Measurements from ENCODE around the gene RUNDC3A.

Gene RUNDC3A

GRCh38 chr17:44324092-44324570 is 15.7 kb downstream of the RUNDC3A start:
- H3K4me1 ChIP-seq (ENCODE audit: control insufficient read depth, insufficient read depth, low read length), result 0 out of 2 replicates have a peak, but pooled peaks cover 3% of the 10 kb centered on the region
- H3K9me3 ChIP-seq (ENCODE audit: control insufficient read depth, insufficient read depth, low read depth, low read length), result no peaks in the 10 kb centered on the region
- H3K36me3 ChIP-seq (ENCODE audit: control insufficient read depth in 2 of 2, insufficient read depth in 1 of 2, low read length in 2 of 2), result peaks cover 3 to 36% of the 10 kb centered on the region in 2 experiments; a peak in 2 of 3 replicates
- POLR2A ChIA-PET, result interaction anchor here (0.5 to 2.4 kb wide), 11 partner anchors 9 to 1851 kb away, joined by 3 to 11 read pairs (median 4); partner anchors contain the start of gene UBTF
- H3K4me3 ChIP-seq (ENCODE audit: low read depth, low read length), result peak overlapping the region; percentile 88
- peak overlapping the region; percentile 56; the same call in 1 of the 2 replicates for H3K27ac ChIP-seq (ENCODE audit: extremely low read depth, low read depth, low read length)
- CTCF ChIA-PET, result interaction anchor here (0.6 to 1.8 kb wide), 7 partner anchors 14 to 121 kb away, joined by 3 to 7 read pairs (median 4); partner anchors contain the start of gene GRN
- TF ChIP-seq ZSCAN23 (tag by site-specific recombination; IDR thresholded peaks at IDR 0.05), result no peak
- 0 out of 2 replicates have a peak, but pooled peaks have one; percentile 10 for TF ChIP-seq ZNF629 (tag by site-specific recombination; IDR thresholded peaks at IDR 0.05)
- TF ChIP-seq ZNF501 (tag by site-specific recombination; IDR thresholded peaks at IDR 0.05), result no peak
- no peak for TF ChIP-seq ZNF610 (tag by site-specific recombination; IDR thresholded peaks at IDR 0.05; ENCODE audit: borderline replicate concordance)
- TF ChIP-seq ZNF366 (tag by site-specific recombination; conservative IDR thresholded peaks at IDR 0.05), result no peak
- peak; percentile 26; the same call in 1 of the 2 replicates for TF ChIP-seq ZEB2 (tag by site-specific recombination; IDR thresholded peaks at IDR 0.05)
- TF ChIP-seq ZNF37A (tag by site-specific recombination; IDR thresholded peaks at IDR 0.05), result no peak
- TF ChIP-seq ZNF184 (tag by site-specific recombination; IDR thresholded peaks at IDR 0.05), result no peak
- peak; percentile 61 for TF ChIP-seq PATZ1 (tag by site-specific recombination; IDR thresholded peaks at IDR 0.05)
- no peak for TF ChIP-seq ZNF324 (tag by site-specific recombination; IDR thresholded peaks at IDR 0.05)
- 0 out of 2 replicates have a peak, but pooled peaks have one; percentile 31 for TF ChIP-seq ZBTB20 (tag by site-specific recombination; IDR thresholded peaks at IDR 0.05)
- peak; percentile 39 for TF ChIP-seq ZBTB8A (tag by site-specific recombination; IDR thresholded peaks at IDR 0.05)
- TF ChIP-seq GLI2 (tag by site-specific recombination; IDR thresholded peaks at IDR 0.05; ENCODE audit: borderline replicate concordance, low read depth), result no peak
- no peak for TF ChIP-seq ZNF626 (tag by site-specific recombination; IDR thresholded peaks at IDR 0.05)
- no peak for TF ChIP-seq ZNF2 (tag by site-specific recombination; IDR thresholded peaks at IDR 0.05)
- TF ChIP-seq ZNF302 (tag by site-specific recombination; IDR thresholded peaks at IDR 0.05; ENCODE audit: low read depth), result no peak
- no peak for TF ChIP-seq ZNF843 (tag by site-specific recombination; IDR thresholded peaks at IDR 0.05)
- no peak for TF ChIP-seq ZNF169 (tag by site-specific recombination; IDR thresholded peaks at IDR 0.05)
- 0 out of 2 replicates have a peak, but pooled peaks have one; percentile 35 for TF ChIP-seq KLF16 (tag by site-specific recombination; IDR thresholded peaks at IDR 0.05)
- no peak for TF ChIP-seq ZSCAN18 (tag by site-specific recombination; IDR thresholded peaks at IDR 0.05)
- 0 out of 2 replicates have a peak, but pooled peaks have one; percentile 41 for TF ChIP-seq ZFP37 (tag by site-specific recombination; IDR thresholded peaks at IDR 0.05)
- TF ChIP-seq ZNF140 (tag by site-specific recombination; IDR thresholded peaks at IDR 0.05), result no peak
- no peak for TF ChIP-seq GLI4 (tag by site-specific recombination; IDR thresholded peaks at IDR 0.05)
- TF ChIP-seq ZNF19 (tag by site-specific recombination; IDR thresholded peaks at IDR 0.05; ENCODE audit: low read depth), result no peak
- TF ChIP-seq ZNF837 (tag by site-specific recombination; IDR thresholded peaks at IDR 0.05), result no peak
- TF ChIP-seq PRDM4 (tag by site-specific recombination; IDR thresholded peaks at IDR 0.05), result no peak
- no peak for TF ChIP-seq PRDM6 (tag by site-specific recombination; IDR thresholded peaks at IDR 0.05)
- TF ChIP-seq ZBTB7A (tag by site-specific recombination; IDR thresholded peaks at IDR 0.05; ENCODE audit: low read depth), result peak; percentile 31; the same call in 1 of the 2 replicates
- TF ChIP-seq ZFP3 (tag by site-specific recombination; IDR thresholded peaks at IDR 0.05; ENCODE audit: low read depth), result no peak
- TF ChIP-seq HIC1 (tag by site-specific recombination; IDR thresholded peaks at IDR 0.05), result 0 out of 2 replicates have a peak, but pooled peaks have one; percentile 9
